Liver (tissue), 9 donors: ENCODE measurements around the gene MYOM1. TPM values are rescaled to one million over a fixed set of nuclear protein-coding genes. Genes with fewer than 3 reads are reported as not detected.

ENCODE experiments used
- DNase-seq: peaks from one replicate; pipeline ENCODE4 v3.0.0-alpha.2; 2017; ENCODE audit warnings: low spot score
- H3K27ac ChIP-seq, 2 donors: one replicate each; pipeline ENCODE4 v1.7.0; 2013; ENCODE audit warnings: inconsistent platforms in 2 of 2, low read length in 2 of 2, control low read depth in 1 of 2, low read depth in 1 of 2, mild to moderate bottlenecking in 1 of 2
- H3K27me3 ChIP-seq, 4 donors: one replicate each; pipeline versions ENCODE4 v1.6.1 to v1.7.0; 2013; ENCODE audit warnings: low read length in 3 of 4, inconsistent platforms in 1 of 4, mild to moderate bottlenecking in 1 of 4, moderate library complexity in 1 of 4; ENCODE audit not compliant: control insufficient read depth in 4 of 4, insufficient read depth in 4 of 4
- H3K36me3 ChIP-seq, 4 donors: one replicate each; pipeline versions ENCODE4 v1.6.1 to v1.7.0; 2013; ENCODE audit warnings: low read length in 3 of 4, mild to moderate bottlenecking in 3 of 4, low read depth in 1 of 4, moderate library complexity in 1 of 4; ENCODE audit not compliant: control insufficient read depth in 4 of 4, insufficient read depth in 3 of 4
- H3K4me1 ChIP-seq, 4 donors: one replicate each; pipeline versions ENCODE4 v1.6.1 to v1.7.0; 2013; ENCODE audit warnings: low read length in 3 of 4, mild to moderate bottlenecking in 3 of 4, moderate library complexity in 1 of 4; ENCODE audit not compliant: control insufficient read depth in 4 of 4, insufficient read depth in 4 of 4
- H3K4me3 ChIP-seq, 3 donors: one replicate each; pipeline versions ENCODE4 v1.6.1 to v1.7.0; 2013; ENCODE audit warnings: low read length in 3 of 3, control low read depth in 1 of 3, low read depth in 1 of 3, mild to moderate bottlenecking in 1 of 3
- H3K9ac ChIP-seq, 2 donors: one replicate each; pipeline ENCODE4 v1.7.0; 2013; ENCODE audit warnings: low read length in 2 of 2, mild to moderate bottlenecking in 2 of 2, moderate library complexity in 2 of 2, control low read depth in 1 of 2, low read depth in 1 of 2
- H3K9me3 ChIP-seq, 4 donors: one replicate each; pipeline versions ENCODE4 v1.6.1 to v1.7.0; 2013; ENCODE audit warnings: low read length in 3 of 4; ENCODE audit not compliant: control insufficient read depth in 4 of 4
- EGR1 ChIP-seq, 2 donors: IDR thresholded peaks; 2 replicates each; pipeline ENCODE4 v1.6.1; 2016 to 2018; ENCODE audit warnings: antibody characterized with exemption in 2 of 2, low read depth in 2 of 2
- FOXA1 ChIP-seq: IDR thresholded peaks from 2 replicates; pipeline ENCODE4 v1.6.1; 2016; ENCODE audit warnings: antibody characterized with exemption
- FOXA2 ChIP-seq: IDR thresholded peaks from 2 replicates; pipeline ENCODE4 v1.6.1; 2016; ENCODE audit warnings: antibody characterized with exemption
- GABPA ChIP-seq, 2 donors: IDR thresholded peaks in 1 of 2; conservative IDR thresholded peaks in 1 of 2; 2 replicates each; pipeline ENCODE4 v1.6.1; 2016; ENCODE audit warnings: antibody characterized with exemption in 2 of 2, mild to moderate bottlenecking in 1 of 2, moderate library complexity in 1 of 2
- HNF4A ChIP-seq, 2 donors: conservative IDR thresholded peaks; 2 replicates each; pipeline ENCODE4 v1.6.1; 2016; ENCODE audit warnings: antibody characterized with exemption in 2 of 2, mild to moderate bottlenecking in 2 of 2
- HNF4G ChIP-seq: IDR thresholded peaks from 2 replicates; pipeline ENCODE4 v1.6.1; 2016; ENCODE audit warnings: antibody characterized with exemption
- JUND ChIP-seq, 2 donors: IDR thresholded peaks; 2 replicates each; pipeline ENCODE4 v1.6.1; 2016; ENCODE audit warnings: antibody characterized with exemption in 2 of 2
- MAX ChIP-seq: IDR thresholded peaks from 2 replicates; pipeline ENCODE4 v1.6.1; 2016; ENCODE audit warnings: antibody characterized with exemption
- NR2F2 ChIP-seq: IDR thresholded peaks from 2 replicates; pipeline ENCODE4 v1.6.1; 2016; ENCODE audit warnings: antibody characterized with exemption
- RAD21 ChIP-seq, 2 donors: IDR thresholded peaks; 2 replicates each; pipeline ENCODE4 v1.6.1; 2016; ENCODE audit warnings: antibody characterized with exemption in 2 of 2, mild to moderate bottlenecking in 2 of 2
- RXRA ChIP-seq, 2 donors: IDR thresholded peaks; 2 replicates each; pipeline ENCODE4 v1.6.1; 2017 to 2018; ENCODE audit warnings: antibody characterized with exemption in 2 of 2, mild to moderate bottlenecking in 1 of 2
- SP1 ChIP-seq: IDR thresholded peaks from 2 replicates; pipeline ENCODE4 v1.6.1; 2018; ENCODE audit warnings: antibody characterized with exemption, mild to moderate bottlenecking
- TAF1 ChIP-seq: conservative IDR thresholded peaks from 2 replicates; pipeline ENCODE4 v1.6.1; 2016; ENCODE audit warnings: antibody characterized with exemption, mild to moderate bottlenecking
- YY1 ChIP-seq: IDR thresholded peaks from 2 replicates; pipeline ENCODE4 v1.6.1; 2016; ENCODE audit warnings: antibody characterized with exemption, mild to moderate bottlenecking
- WGBS: extraction: QIAGEN DNeasy Blood & Tissue Kit; methylation state at CpG from one replicate; pipeline ENCODE4 v1.1.7; 2013; 5-methylcytosine and 5-hydroxymethylcytosine counted together
- polyA plus RNA-seq, 2 donors: library from polyadenylated mRNA; stranded (reverse) in 1 of 2; unstranded in 1 of 2; fragments of 200-250 nt in 1 of 2; fragments of >200 nt in 1 of 2; fragmentation: Nextera tagmentation in 1 of 2; extraction: Ambion mirVana in 1 of 2; gene quantifications; one replicate each; pipeline versions ENCODE4 v1.2.1 to v1.2.3, GENCODE V29; 2013 to 2015
- total RNA-seq, 2 donors: library from RNA; depleted of rRNA; stranded (reverse); fragments of >200 nt; gene quantifications; one replicate each; pipeline ENCODE4 v1.2.3, GENCODE V29; 2014
- TF ChIP-seq, protein P1 (sequence below): IDR thresholded peaks from 2 replicates; pipeline ENCODE4 v1.6.1; 2016; ENCODE audit warnings: antibody characterized with exemption
- TF ChIP-seq, protein P2 (sequence below): fragments of 150-350 bp; IDR thresholded peaks from 2 replicates; pipeline ENCODE4 v1.5.1; 2017; ENCODE audit warnings: improper control_type of control experiment, low read depth, low read length; ENCODE audit not compliant: missing input control
- TF ChIP-seq, protein P3 (sequence below): IDR thresholded peaks from 2 replicates; pipeline ENCODE4 v1.6.1; 2016; ENCODE audit warnings: antibody characterized with exemption, mild to moderate bottlenecking
- TF ChIP-seq, protein P4 (sequence below): IDR thresholded peaks from 2 replicates; pipeline ENCODE4 v1.6.1; 2016; ENCODE audit warnings: antibody characterized with exemption
- donor health status: healthy.
- donor health status: healthy.
- donor health status: healthy.
- donor health status: healthy.
- donor health status: healthy.

MYOM1 gene
- total and polyA plus RNA-seq, 4 donors: 10.1 to 48.4 (median 21.3) TPM

DNA sequence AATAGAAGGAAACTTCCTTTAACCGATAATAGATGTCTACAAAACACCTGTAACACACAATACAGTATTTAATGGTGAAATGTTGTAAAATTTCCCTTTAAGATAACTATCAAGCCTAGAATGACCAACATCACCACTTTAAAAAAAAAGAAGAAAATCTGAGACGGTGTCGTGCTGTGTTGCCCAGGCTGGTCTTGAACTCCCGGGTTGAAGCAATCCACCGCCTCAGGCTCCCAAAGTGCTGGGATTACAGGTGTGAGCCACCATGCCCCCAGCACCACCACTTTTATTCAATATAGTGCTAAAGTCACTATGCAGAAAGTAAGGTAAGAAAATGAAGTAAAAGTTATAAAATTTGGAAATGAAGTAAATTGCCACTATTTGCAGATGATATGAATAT lies 96.9 kb downstream of the MYOM1 start:
- H3K36me3 ChIP-seq: peaks cover 0 to 7% (median 2%) of the 10 kb centered on the region in 4 donors
- H3K4me1 ChIP-seq: peaks cover 0 to 13% (median 5%) of the 10 kb centered on the region in 4 donors
- no peaks in the 10 kb centered on the region for H3K27me3 ChIP-seq
- no peaks in the 10 kb centered on the region for H3K9me3 ChIP-seq
- no peak overlapping the region for H3K9ac ChIP-seq
- no peak for DNase-seq
- 98% methylated on average over 5 of the region's 5 CpGs for WGBS
- no peak overlapping the region for H3K27ac ChIP-seq
- no peak for TF ChIP-seq FOXA1
- no peak for TF ChIP-seq FOXA2
- no peak for TF ChIP-seq RXRA (IDR thresholded peaks at IDR 0.05)
- TF ChIP-seq, protein P1, sequence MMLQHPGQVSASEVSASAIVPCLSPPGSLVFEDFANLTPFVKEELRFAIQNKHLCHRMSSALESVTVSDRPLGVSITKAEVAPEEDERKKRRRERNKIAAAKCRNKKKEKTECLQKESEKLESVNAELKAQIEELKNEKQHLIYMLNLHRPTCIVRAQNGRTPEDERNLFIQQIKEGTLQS: no peak
- TF ChIP-seq TAF1: no peak
- TF ChIP-seq, protein P2, sequence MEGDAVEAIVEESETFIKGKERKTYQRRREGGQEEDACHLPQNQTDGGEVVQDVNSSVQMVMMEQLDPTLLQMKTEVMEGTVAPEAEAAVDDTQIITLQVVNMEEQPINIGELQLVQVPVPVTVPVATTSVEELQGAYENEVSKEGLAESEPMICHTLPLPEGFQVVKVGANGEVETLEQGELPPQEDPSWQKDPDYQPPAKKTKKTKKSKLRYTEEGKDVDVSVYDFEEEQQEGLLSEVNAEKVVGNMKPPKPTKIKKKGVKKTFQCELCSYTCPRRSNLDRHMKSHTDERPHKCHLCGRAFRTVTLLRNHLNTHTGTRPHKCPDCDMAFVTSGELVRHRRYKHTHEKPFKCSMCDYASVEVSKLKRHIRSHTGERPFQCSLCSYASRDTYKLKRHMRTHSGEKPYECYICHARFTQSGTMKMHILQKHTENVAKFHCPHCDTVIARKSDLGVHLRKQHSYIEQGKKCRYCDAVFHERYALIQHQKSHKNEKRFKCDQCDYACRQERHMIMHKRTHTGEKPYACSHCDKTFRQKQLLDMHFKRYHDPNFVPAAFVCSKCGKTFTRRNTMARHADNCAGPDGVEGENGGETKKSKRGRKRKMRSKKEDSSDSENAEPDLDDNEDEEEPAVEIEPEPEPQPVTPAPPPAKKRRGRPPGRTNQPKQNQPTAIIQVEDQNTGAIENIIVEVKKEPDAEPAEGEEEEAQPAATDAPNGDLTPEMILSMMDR: no peak
- no peak for TF ChIP-seq YY1
- no peak for TF ChIP-seq HNF4G
- TF ChIP-seq SP1: no peak
- no peak for TF ChIP-seq NR2F2
- TF ChIP-seq, protein P3, sequence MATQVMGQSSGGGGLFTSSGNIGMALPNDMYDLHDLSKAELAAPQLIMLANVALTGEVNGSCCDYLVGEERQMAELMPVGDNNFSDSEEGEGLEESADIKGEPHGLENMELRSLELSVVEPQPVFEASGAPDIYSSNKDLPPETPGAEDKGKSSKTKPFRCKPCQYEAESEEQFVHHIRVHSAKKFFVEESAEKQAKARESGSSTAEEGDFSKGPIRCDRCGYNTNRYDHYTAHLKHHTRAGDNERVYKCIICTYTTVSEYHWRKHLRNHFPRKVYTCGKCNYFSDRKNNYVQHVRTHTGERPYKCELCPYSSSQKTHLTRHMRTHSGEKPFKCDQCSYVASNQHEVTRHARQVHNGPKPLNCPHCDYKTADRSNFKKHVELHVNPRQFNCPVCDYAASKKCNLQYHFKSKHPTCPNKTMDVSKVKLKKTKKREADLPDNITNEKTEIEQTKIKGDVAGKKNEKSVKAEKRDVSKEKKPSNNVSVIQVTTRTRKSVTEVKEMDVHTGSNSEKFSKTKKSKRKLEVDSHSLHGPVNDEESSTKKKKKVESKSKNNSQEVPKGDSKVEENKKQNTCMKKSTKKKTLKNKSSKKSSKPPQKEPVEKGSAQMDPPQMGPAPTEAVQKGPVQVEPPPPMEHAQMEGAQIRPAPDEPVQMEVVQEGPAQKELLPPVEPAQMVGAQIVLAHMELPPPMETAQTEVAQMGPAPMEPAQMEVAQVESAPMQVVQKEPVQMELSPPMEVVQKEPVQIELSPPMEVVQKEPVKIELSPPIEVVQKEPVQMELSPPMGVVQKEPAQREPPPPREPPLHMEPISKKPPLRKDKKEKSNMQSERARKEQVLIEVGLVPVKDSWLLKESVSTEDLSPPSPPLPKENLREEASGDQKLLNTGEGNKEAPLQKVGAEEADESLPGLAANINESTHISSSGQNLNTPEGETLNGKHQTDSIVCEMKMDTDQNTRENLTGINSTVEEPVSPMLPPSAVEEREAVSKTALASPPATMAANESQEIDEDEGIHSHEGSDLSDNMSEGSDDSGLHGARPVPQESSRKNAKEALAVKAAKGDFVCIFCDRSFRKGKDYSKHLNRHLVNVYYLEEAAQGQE: no peak
- no peak for TF ChIP-seq RAD21 (IDR thresholded peaks at IDR 0.05)
- TF ChIP-seq GABPA (IDR thresholded peaks at IDR 0.05 in 1 of 2, conservative IDR thresholded peaks at IDR 0.05 in 1 of 2): no peak
- TF ChIP-seq, protein P4, sequence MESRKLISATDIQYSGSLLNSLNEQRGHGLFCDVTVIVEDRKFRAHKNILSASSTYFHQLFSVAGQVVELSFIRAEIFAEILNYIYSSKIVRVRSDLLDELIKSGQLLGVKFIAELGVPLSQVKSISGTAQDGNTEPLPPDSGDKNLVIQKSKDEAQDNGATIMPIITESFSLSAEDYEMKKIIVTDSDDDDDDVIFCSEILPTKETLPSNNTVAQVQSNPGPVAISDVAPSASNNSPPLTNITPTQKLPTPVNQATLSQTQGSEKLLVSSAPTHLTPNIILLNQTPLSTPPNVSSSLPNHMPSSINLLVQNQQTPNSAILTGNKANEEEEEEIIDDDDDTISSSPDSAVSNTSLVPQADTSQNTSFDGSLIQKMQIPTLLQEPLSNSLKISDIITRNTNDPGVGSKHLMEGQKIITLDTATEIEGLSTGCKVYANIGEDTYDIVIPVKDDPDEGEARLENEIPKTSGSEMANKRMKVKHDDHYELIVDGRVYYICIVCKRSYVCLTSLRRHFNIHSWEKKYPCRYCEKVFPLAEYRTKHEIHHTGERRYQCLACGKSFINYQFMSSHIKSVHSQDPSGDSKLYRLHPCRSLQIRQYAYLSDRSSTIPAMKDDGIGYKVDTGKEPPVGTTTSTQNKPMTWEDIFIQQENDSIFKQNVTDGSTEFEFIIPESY: no peak
- no peak for TF ChIP-seq MAX
- no peak for TF ChIP-seq HNF4A (conservative IDR thresholded peaks at IDR 0.05)
- no peak for TF ChIP-seq EGR1 (IDR thresholded peaks at IDR 0.05; ENCODE audit: low read depth in 2 of 2)
- no peak for TF ChIP-seq JUND (IDR thresholded peaks at IDR 0.05)
- no peak overlapping the region for H3K4me3 ChIP-seq
